GM12878 (cell line): ENCODE results near the gene SYNDIG1. TPM values are rescaled to one million over a fixed set of nuclear protein-coding genes. Genes with fewer than 3 reads are reported as not detected.

Experiments
- ATAC-seq: fragments of 200-7000 bp; cut with Tn5 transposase; 3 replicates; pipeline ENCODE4 v1.9.1; 2020; ENCODE audit warnings: mild to moderate bottlenecking, moderate library complexity
- BruUV-seq: library from RNA; stranded (reverse); fragments of 400-500 nt; replicated peaks from 2 replicates; lab custom pipeline; 2021; lab: Mats Ljungman, UMichigan
- CTCF ChIA-PET: fragments of 300-600 bp; sonication (Branson Sonifier 250); formaldehyde crosslinking; extraction: SDS; loops from one replicate; lab custom pipeline; 2021; ENCODE audit warnings: inconsistent platforms; lab: Yijun Ruan, JAX
- POLR2A ChIA-PET: fragments of 350-600 bp; formaldehyde crosslinking; extraction: SDS; loops from one replicate; lab custom pipeline; 2021; ENCODE audit warnings: inconsistent platforms; lab: Charles Lee
- RAD21 ChIA-PET: fragments of 300-600 bp; sonication (Branson Sonifier 250); formaldehyde crosslinking; loops from one replicate; lab custom pipeline; 2023; ENCODE audit warnings: antibody characterized with exemption; ENCODE audit not compliant: unreplicated experiment; lab: Charles Lee
- SMC1A ChIA-PET: fragments of 300-600 bp; sonication (Branson Sonifier 250); formaldehyde crosslinking; loops from one replicate; lab custom pipeline; 2023; ENCODE audit not compliant: unreplicated experiment, uncharacterized antibody; lab: Charles Lee
- DNase-seq: peaks from one replicate; pipeline ENCODE4 v3.0.0-alpha.2; 2011; ENCODE audit warnings: low read depth, low spot score
- FAIRE-seq: peaks from 3 replicates; lab custom pipeline; 2011; peaks lifted over from hg19 to GRCh38; lab: Jason Lieb, UNC
- H2AFZ ChIP-seq: 2 replicates; pipeline ENCODE4 v1.6.0; 2011; ENCODE audit warnings: low read depth, low read length, control low read depth; ENCODE audit not compliant: control insufficient read depth
- H3K27ac ChIP-seq: 2 replicates; pipeline ENCODE4 v1.5.1; 2011; ENCODE audit warnings: control low read depth; ENCODE audit not compliant: control insufficient read depth, insufficient read depth
- H3K27me3 ChIP-seq, 2 experiments: replicated peaks in 1 of 2; 2 replicates each; pipeline versions ENCODE4 v1.6.0 to v1.6.1; 2011; ENCODE audit warnings: low read length in 1 of 2; ENCODE audit not compliant: control insufficient read depth in 2 of 2, insufficient read depth in 2 of 2
- H3K36me3 ChIP-seq, 2 experiments: 2 replicates each; pipeline ENCODE4 v1.5.1; 2011; ENCODE audit warnings: low read length in 1 of 2; ENCODE audit not compliant: control insufficient read depth in 2 of 2, insufficient read depth in 2 of 2
- H3K4me1 ChIP-seq: 2 replicates; pipeline ENCODE4 v1.6.1; 2011; ENCODE audit warnings: mild to moderate bottlenecking, low read length, moderate library complexity, mixed read lengths; ENCODE audit not compliant: control insufficient read depth, insufficient read depth
- H3K4me2 ChIP-seq: 2 replicates; pipeline ENCODE4 v1.6.0; 2011; ENCODE audit warnings: control low read depth; ENCODE audit not compliant: control insufficient read depth, insufficient read depth
- H3K4me3 ChIP-seq: fragments of 200-600 bp; sonication (generic); 2 replicates; pipeline ENCODE4 v1.5.1; 2016
- H3K79me2 ChIP-seq: 2 replicates; pipeline ENCODE4 v1.6.0; 2011; ENCODE audit warnings: low read length; ENCODE audit not compliant: control insufficient read depth, insufficient read depth
- H3K9ac ChIP-seq: 2 replicates; pipeline ENCODE4 v1.8.0; 2011; ENCODE audit warnings: low read length, control low read depth, mixed read lengths; ENCODE audit not compliant: control insufficient read depth, insufficient read depth
- H3K9me3 ChIP-seq: replicated peaks from 3 replicates; pipeline ENCODE4 v1.5.1; 2011; ENCODE audit warnings: mild to moderate bottlenecking, low read length; ENCODE audit not compliant: control insufficient read depth, insufficient read depth
- H4K20me1 ChIP-seq: 2 replicates; pipeline ENCODE4 v1.6.0; 2011; ENCODE audit not compliant: control insufficient read depth, insufficient read depth
- HSF1 ChIP-seq: fragments of 150-350 bp; IDR thresholded peaks from 2 replicates; pipeline ENCODE4 v1.6.1; 2014; ENCODE audit warnings: mild to moderate bottlenecking, low read depth, low read length
- KDM1A ChIP-seq: fragments of 200-600 bp; sonication (generic); IDR thresholded peaks from 2 replicates; pipeline ENCODE4 v1.6.1; 2016; ENCODE audit warnings: borderline replicate concordance
- KLF5 ChIP-seq: fragments of 450-650 bp; IDR thresholded peaks from 2 replicates; pipeline ENCODE4 v1.6.1; 2014; ENCODE audit warnings: mild to moderate bottlenecking; ENCODE audit not compliant: partially characterized antibody
- MXI1 ChIP-seq: fragments of 150-350 bp; IDR thresholded peaks from 2 replicates; pipeline ENCODE4 v1.6.1; 2011; ENCODE audit warnings: low read depth, mild to moderate bottlenecking, inconsistent platforms, low read length, improper control_type of control experiment
- NR2C2 ChIP-seq: IDR thresholded peaks from 2 replicates; pipeline ENCODE4 v1.6.1; 2011; ENCODE audit warnings: borderline replicate concordance, low read depth; ENCODE audit not compliant: control insufficient read depth, insufficient read length
- RELA ChIP-seq: fragments of 450-650 bp; IDR thresholded peaks from 2 replicates; pipeline ENCODE4 v1.8.0; 2014; ENCODE audit warnings: borderline replicate concordance; ENCODE audit not compliant: partially characterized antibody
- WGBS: methylation state at CpG from one replicate; pipeline ENCODE4 v1.1.6; 2016; ENCODE audit warnings: low lambda C conversion rate; ENCODE audit not compliant: insufficient replicate concordance, insufficient coverage; ENCODE audit errors: missing lambda C conversion rate; 5-methylcytosine and 5-hydroxymethylcytosine counted together
- in situ Hi-C: fragments of 300-500 bp; cut with MboI; formaldehyde crosslinking; loops from 9 replicates; pipeline ENCODE4 v1.14.3; 2018; ENCODE audit warnings: mixed read lengths
- intact Hi-C: fragments of 100-400 bp; cut with micrococcal nuclease; formaldehyde crosslinking; loops from one replicate; pipeline ENCODE4 v1.14.2; 2022; ENCODE audit not compliant: unreplicated experiment
- polyA plus RNA-seq, 11 experiments: library from polyadenylated mRNA; depleted of rRNA in 4 of 11; unstranded in 6 of 11; stranded (reverse) in 5 of 11; fragments of >200 nt; fragmentation: Nextera tagmentation in 4 of 11; fragmentation: Illumina TruSeq in 1 of 11; extraction: Ambion mirVana in 4 of 11; extraction: Trizol in 1 of 11; gene quantifications; 1 replicate in 1 of 11; 2 replicates in 10 of 11; pipeline versions ENCODE4 v1.2.1 to v1.2.3, GENCODE V29; 2011 to 2016; ENCODE audit warnings: inconsistent platforms in 2 of 11, missing spikeins in 2 of 11, low read depth in 1 of 11
- total RNA-seq, 4 experiments: library from RNA; depleted of rRNA in 3 of 4; stranded (reverse); fragments of >200 nt in 3 of 4; fragmentation: Illumina TruSeq in 1 of 4; extraction: Trizol in 1 of 4; gene quantifications; 2 replicates each; pipeline versions ENCODE4 v1.2.1 to v1.2.3, GENCODE V29; 2013 to 2021
- TF ChIP-seq, protein P1 (sequence below): fragments of 450-650 bp; IDR thresholded peaks from 2 replicates; pipeline ENCODE4 v1.6.1; 2017; ENCODE audit warnings: antibody characterized with exemption, mild to moderate bottlenecking, moderate library complexity

Gene SYNDIG1
- total and polyA plus RNA-seq, 10 of the 15 experiments (the other 5 are each of a cell fraction or from before 2014, with no cell fraction given), result not detected

DNA sequence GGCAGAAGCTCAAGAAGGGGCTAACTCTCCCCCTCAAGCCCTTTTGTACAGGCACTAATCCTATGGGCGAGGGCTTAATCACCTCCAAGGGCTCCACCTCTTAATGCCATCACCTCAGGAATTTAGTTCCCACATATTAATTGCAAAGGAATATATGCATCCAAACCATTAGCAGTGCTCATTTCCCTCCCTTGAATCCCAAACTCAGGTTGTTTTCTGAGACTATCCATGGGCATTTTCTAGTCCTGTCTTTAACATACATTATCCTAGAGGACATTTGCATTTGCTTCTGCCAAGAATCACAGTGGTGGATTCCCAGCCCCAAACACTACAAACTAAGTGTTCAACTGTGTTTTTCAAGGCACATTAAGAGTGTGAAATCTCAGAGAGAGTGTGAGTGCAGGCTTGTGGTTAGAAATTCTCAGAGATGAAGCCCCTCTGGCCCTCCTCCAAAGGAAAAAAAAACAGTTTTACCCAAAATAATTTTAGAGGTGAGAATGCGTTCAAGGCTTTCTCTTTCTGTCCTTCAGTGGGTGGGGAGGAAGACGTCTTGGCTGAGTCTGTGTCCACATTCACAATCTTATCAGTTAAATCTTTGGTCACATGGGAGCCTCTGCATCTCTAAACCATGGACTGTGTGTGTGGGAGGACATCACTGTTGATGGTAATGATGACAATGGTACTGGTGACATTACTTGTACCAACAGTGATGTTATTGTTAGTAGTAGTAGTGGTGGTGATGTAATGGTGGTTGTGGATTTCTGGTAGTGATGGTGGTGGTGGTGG, 59.3 kb downstream of the SYNDIG1 start:
- no peaks in the 10 kb centered on the region for H3K4me1 ChIP-seq
- SMC1A ChIA-PET, result no interaction called here
- H3K79me2 ChIP-seq, result no peaks in the 10 kb centered on the region
- H3K27ac ChIP-seq, result no peak overlapping the region
- ATAC-seq (no peak), FAIRE-seq (no peak), DNase-seq (no peak)
- H3K9ac ChIP-seq, result no peak overlapping the region
- no peaks in the 10 kb centered on the region for H3K27me3 ChIP-seq
- no peaks in the 10 kb centered on the region for H4K20me1 ChIP-seq
- CTCF ChIA-PET, result no interaction called here
- no peaks in the 10 kb centered on the region for H3K36me3 ChIP-seq
- intact Hi-C loops, result no loop called here
- RAD21 ChIA-PET, result no interaction called here
- TF ChIP-seq KDM1A, result no peak
- POLR2A ChIA-PET, result no interaction called here
- BruUV-seq, result no TSS peak
- in situ Hi-C loops, result no loop called here
- H3K4me2 ChIP-seq, result no peak overlapping the region
- no peaks in the 10 kb centered on the region; the same call in 2 of the 3 replicates for H3K9me3 ChIP-seq
- WGBS, result 16% methylated on average over 3 of the region's 3 CpGs
- no peak overlapping the region for H2AFZ ChIP-seq
- H3K4me3 ChIP-seq, result no peak overlapping the region

DNA sequence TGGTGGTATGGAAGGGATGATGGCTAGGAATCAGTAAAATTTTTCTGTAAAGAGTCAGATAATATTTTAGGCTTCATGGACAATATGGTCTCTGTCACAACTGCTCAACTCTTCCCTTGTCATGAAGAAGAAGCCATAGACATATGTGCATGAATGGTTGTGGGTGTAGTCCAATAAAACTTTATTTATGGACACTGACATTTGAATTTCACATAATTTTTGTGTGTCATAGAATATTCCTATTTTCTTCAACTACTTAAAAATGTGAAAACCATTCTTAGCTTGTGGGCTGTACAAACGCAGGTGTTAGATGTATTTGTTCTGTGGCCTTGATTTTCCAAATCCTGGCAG, 59.9 kb downstream of the SYNDIG1 start:
- no peaks in the 10 kb centered on the region for H4K20me1 ChIP-seq
- no peak overlapping the region for H3K4me3 ChIP-seq
- FAIRE-seq, result no peak
- POLR2A ChIA-PET, result no interaction called here
- no peak overlapping the region for H2AFZ ChIP-seq
- intact Hi-C loops, result no loop called here
- no peak for ATAC-seq
- no peaks in the 10 kb centered on the region; the same call in 2 of the 3 replicates for H3K9me3 ChIP-seq
- no peak for TF ChIP-seq NR2C2
- TF ChIP-seq, protein P1, sequence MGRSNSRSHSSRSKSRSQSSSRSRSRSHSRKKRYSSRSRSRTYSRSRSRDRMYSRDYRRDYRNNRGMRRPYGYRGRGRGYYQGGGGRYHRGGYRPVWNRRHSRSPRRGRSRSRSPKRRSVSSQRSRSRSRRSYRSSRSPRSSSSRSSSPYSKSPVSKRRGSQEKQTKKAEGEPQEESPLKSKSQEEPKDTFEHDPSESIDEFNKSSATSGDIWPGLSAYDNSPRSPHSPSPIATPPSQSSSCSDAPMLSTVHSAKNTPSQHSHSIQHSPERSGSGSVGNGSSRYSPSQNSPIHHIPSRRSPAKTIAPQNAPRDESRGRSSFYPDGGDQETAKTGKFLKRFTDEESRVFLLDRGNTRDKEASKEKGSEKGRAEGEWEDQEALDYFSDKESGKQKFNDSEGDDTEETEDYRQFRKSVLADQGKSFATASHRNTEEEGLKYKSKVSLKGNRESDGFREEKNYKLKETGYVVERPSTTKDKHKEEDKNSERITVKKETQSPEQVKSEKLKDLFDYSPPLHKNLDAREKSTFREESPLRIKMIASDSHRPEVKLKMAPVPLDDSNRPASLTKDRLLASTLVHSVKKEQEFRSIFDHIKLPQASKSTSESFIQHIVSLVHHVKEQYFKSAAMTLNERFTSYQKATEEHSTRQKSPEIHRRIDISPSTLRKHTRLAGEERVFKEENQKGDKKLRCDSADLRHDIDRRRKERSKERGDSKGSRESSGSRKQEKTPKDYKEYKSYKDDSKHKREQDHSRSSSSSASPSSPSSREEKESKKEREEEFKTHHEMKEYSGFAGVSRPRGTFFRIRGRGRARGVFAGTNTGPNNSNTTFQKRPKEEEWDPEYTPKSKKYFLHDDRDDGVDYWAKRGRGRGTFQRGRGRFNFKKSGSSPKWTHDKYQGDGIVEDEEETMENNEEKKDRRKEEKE, result no peak
- no peak for TF ChIP-seq RELA
- TF ChIP-seq KLF5, result no peak
- TF ChIP-seq HSF1, result no peak
- TF ChIP-seq MXI1, result no peak
- RAD21 ChIA-PET, result no interaction called here
- BruUV-seq, result no TSS peak
- H3K27ac ChIP-seq, result no peak overlapping the region
- 25% methylated on average over 1 of the region's 1 CpG for WGBS
- H3K4me1 ChIP-seq, result no peaks in the 10 kb centered on the region
- SMC1A ChIA-PET, result no interaction called here
- DNase-seq, result no peak
- no peaks in the 10 kb centered on the region for H3K27me3 ChIP-seq
- H3K9ac ChIP-seq, result no peak overlapping the region
- H3K36me3 ChIP-seq, result no peaks in the 10 kb centered on the region
- no peak overlapping the region for H3K4me2 ChIP-seq
- CTCF ChIA-PET, result no interaction called here
- no peaks in the 10 kb centered on the region for H3K79me2 ChIP-seq
- in situ Hi-C loops, result no loop called here
